Measurements from ENCODE around the gene AP4B1.

DNA sequence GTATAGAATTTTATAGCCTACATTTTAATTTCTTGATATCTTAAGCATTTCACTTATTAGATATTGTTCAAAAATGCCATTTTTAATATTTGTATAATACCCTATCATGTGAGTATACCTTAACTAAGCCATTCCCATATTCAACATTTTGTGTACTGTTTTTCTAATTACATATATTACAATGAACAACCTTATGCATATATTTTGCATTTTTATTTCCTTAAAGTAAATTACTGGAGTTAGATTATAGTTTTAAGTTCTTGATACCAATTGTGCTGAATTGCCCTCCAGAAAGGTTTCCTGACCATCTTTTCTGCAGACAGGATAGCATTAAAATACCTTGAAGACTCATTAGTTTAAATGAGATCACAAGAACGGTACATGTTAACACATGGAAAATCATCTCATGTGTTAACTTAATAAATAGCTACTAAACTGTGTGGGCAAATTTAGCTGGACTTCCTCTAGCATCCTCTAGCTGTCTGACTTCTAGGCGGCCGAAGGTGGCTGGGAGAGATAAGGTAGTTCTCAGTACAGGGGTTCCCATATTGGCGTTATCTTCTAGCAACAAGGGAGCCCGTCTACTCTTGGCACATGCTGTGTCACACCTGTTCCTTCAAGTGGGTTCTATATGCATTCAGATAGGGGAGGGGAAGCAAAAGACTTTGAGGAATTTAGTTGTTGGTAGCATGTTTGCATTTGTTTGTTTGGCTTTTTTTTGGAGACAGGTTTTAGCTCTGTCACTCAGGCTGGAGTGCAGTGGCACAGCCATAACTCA is 9.5 kb upstream of the AP4B1 start:
- TF ChIP-seq, protein P1, sequence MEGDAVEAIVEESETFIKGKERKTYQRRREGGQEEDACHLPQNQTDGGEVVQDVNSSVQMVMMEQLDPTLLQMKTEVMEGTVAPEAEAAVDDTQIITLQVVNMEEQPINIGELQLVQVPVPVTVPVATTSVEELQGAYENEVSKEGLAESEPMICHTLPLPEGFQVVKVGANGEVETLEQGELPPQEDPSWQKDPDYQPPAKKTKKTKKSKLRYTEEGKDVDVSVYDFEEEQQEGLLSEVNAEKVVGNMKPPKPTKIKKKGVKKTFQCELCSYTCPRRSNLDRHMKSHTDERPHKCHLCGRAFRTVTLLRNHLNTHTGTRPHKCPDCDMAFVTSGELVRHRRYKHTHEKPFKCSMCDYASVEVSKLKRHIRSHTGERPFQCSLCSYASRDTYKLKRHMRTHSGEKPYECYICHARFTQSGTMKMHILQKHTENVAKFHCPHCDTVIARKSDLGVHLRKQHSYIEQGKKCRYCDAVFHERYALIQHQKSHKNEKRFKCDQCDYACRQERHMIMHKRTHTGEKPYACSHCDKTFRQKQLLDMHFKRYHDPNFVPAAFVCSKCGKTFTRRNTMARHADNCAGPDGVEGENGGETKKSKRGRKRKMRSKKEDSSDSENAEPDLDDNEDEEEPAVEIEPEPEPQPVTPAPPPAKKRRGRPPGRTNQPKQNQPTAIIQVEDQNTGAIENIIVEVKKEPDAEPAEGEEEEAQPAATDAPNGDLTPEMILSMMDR (IDR thresholded peaks at IDR 0.05) = no peak
- TF ChIP-seq POLR2A (IDR thresholded peaks at IDR 0.05) = no peak
